Measurements from ENCODE around the gene MRPS17. TPM values are rescaled to one million over a fixed set of nuclear protein-coding genes. Genes with fewer than 3 reads are reported as not detected.

Gene MRPS17
- polyA plus RNA-seq, 1 experiment, result 8.5 TPM

GRCh38 chr7:56003749-56004148 lies 52.1 kb downstream of the MRPS17 start:
- no peaks in the 10 kb centered on the region for H3K27me3 ChIP-seq (ENCODE audit: control insufficient read depth, insufficient read depth, low read length)
- no peak overlapping the region for H3K4me3 ChIP-seq (ENCODE audit: low read depth, low read length)
- ChIA-PET POLR2A (no interaction called here), CTCF (interaction anchor here (0.7 to 5.2 kb wide), 12 partner anchors 10 to 89 kb away, joined by 3 to 64 read pairs (median 4); partner anchors contain the start of gene PHKG1)
- no peak for TF ChIP-seq CTCF (IDR thresholded peaks at IDR 0.05; ENCODE audit: insufficient read depth, low read depth, low read length)
- no peak for DNase-seq (ENCODE audit: low read depth)
- H3K36me3 ChIP-seq (ENCODE audit: control insufficient read depth, insufficient read depth, low read length), result peaks cover under 1% of the 10 kb centered on the region; the same call in 1 of the 2 replicates

Other genes starting within 250 kb of the MRPS17 start
- gene SEPTIN14, start 89.1 kb upstream of the MRPS17 start, polyA plus RNA-seq (2011; rRNA removed), result not detected in 2 replicates
- 0.99 and 1.8 TPM in 2 replicates for gene ZNF713, start 64.4 kb upstream of the MRPS17 start, polyA plus RNA-seq (2011; rRNA removed)
- gene NIPSNAP2, start 12.7 kb downstream of the MRPS17 start, polyA plus RNA-seq (2011; rRNA removed), result 31.1 and 53.6 TPM in 2 replicates
- gene PSPH, start 99.6 kb downstream of the MRPS17 start, polyA plus RNA-seq (2011; rRNA removed), result 62.0 and 76.2 TPM in 2 replicates
- 110 and 159 TPM in 2 replicates for gene CCT6A, start 99.9 kb downstream of the MRPS17 start, polyA plus RNA-seq (2011; rRNA removed)
- gene SUMF2, start 112.4 kb downstream of the MRPS17 start, polyA plus RNA-seq (2011; rRNA removed), result 136 and 153 TPM in 2 replicates
- gene PHKG1, start 141.1 kb downstream of the MRPS17 start, polyA plus RNA-seq (2011; rRNA removed), result 0.16 and 0.39 TPM in 2 replicates
- gene CHCHD2, start 154.6 kb downstream of the MRPS17 start, polyA plus RNA-seq (2011; rRNA removed), result 299 and 342 TPM in 2 replicates
- gene NUPR2, start 164.5 kb downstream of the MRPS17 start, polyA plus RNA-seq (2011; rRNA removed), result not detected in 2 replicates